Mesenchymal stem cell (in vitro differentiated cells and primary cell): ENCODE measurements around the gene KIAA1143.

Source experiments
- DNase-seq: peaks from one replicate; pipeline ENCODE4 v3.0.0-alpha.2; 2013
- H2AFZ ChIP-seq: one replicate; pipeline ENCODE4 v1.6.1; 2013; ENCODE audit warnings: low read depth, mild to moderate bottlenecking, control low read depth, inconsistent platforms, low read length, moderate library complexity
- H2AK5ac ChIP-seq: 2 replicates; pipeline ENCODE4 v1.6.1; 2013; ENCODE audit warnings: low read length, moderate library complexity, mild to moderate bottlenecking, inconsistent platforms; ENCODE audit not compliant: severe bottlenecking
- H2BK120ac ChIP-seq: one replicate; pipeline ENCODE4 v1.6.1; 2013; ENCODE audit warnings: low read depth, mild to moderate bottlenecking, inconsistent platforms, low read length, moderate library complexity
- H2BK12ac ChIP-seq, 2 experiments: one replicate each; pipeline ENCODE4 v1.6.1; 2013; ENCODE audit warnings: inconsistent platforms in 2 of 2, low read length in 2 of 2, mild to moderate bottlenecking in 2 of 2, moderate library complexity in 2 of 2, control low read depth in 1 of 2
- H2BK15ac ChIP-seq: one replicate; pipeline ENCODE4 v1.6.1; 2013; ENCODE audit warnings: mild to moderate bottlenecking, low read depth, inconsistent platforms; ENCODE audit not compliant: poor library complexity, severe bottlenecking
- H2BK5ac ChIP-seq: 2 replicates; pipeline ENCODE4 v1.6.1; 2013; ENCODE audit warnings: low read depth, mild to moderate bottlenecking, low read length, control low read depth, inconsistent platforms; ENCODE audit not compliant: poor library complexity, severe bottlenecking
- H3K14ac ChIP-seq, 2 experiments: one replicate each; pipeline ENCODE4 v1.6.1; 2013; ENCODE audit warnings: inconsistent platforms in 2 of 2, low read length in 2 of 2, control low read depth in 1 of 2, mild to moderate bottlenecking in 1 of 2, moderate library complexity in 1 of 2
- H3K18ac ChIP-seq, 2 experiments: one replicate each; pipeline ENCODE4 v1.6.1; 2013; ENCODE audit warnings: inconsistent platforms in 2 of 2, low read length in 2 of 2, control low read depth in 1 of 2, low read depth in 1 of 2, mild to moderate bottlenecking in 1 of 2
- H3K23ac ChIP-seq, 2 experiments: one replicate each; pipeline ENCODE4 v1.6.1; 2013; ENCODE audit warnings: inconsistent platforms in 2 of 2, low read length in 2 of 2, mild to moderate bottlenecking in 2 of 2, moderate library complexity in 2 of 2, control low read depth in 1 of 2
- H3K27ac ChIP-seq: 2 replicates; pipeline ENCODE4 v1.5.1; 2013; ENCODE audit warnings: mild to moderate bottlenecking, moderate library complexity, low read length, control low read depth, inconsistent platforms; ENCODE audit not compliant: poor library complexity, severe bottlenecking
- H3K27me3 ChIP-seq, 2 experiments: 2 replicates each; pipeline versions ENCODE4 v1.6.1 to v1.7.0; 2013; ENCODE audit warnings: low read length in 2 of 2, mild to moderate bottlenecking in 2 of 2, moderate library complexity in 2 of 2, control low read depth in 1 of 2, inconsistent platforms in 1 of 2; ENCODE audit not compliant: control insufficient read depth in 1 of 2, insufficient read depth in 1 of 2
- H3K36me3 ChIP-seq, 2 experiments: 2 replicates each; pipeline versions ENCODE4 v1.6.1 to v1.7.0; 2013; ENCODE audit warnings: low read length in 2 of 2, control low read depth in 1 of 2, inconsistent platforms in 1 of 2, low read depth in 1 of 2, mild to moderate bottlenecking in 1 of 2; ENCODE audit not compliant: insufficient read depth in 2 of 2, control insufficient read depth in 1 of 2
- H3K4ac ChIP-seq, 2 experiments: one replicate each; pipeline ENCODE4 v1.6.1; 2013; ENCODE audit warnings: inconsistent platforms in 2 of 2, low read length in 2 of 2, mild to moderate bottlenecking in 2 of 2, moderate library complexity in 2 of 2, control low read depth in 1 of 2, low read depth in 1 of 2
- H3K4me1 ChIP-seq: 2 replicates; pipeline ENCODE4 v1.6.1; 2013; ENCODE audit warnings: low read depth, low read length, control low read depth; ENCODE audit not compliant: control insufficient read depth, insufficient read depth
- H3K4me2 ChIP-seq: 2 replicates; pipeline ENCODE4 v1.6.1; 2013; ENCODE audit warnings: low read length, mild to moderate bottlenecking, inconsistent platforms; ENCODE audit not compliant: poor library complexity, severe bottlenecking
- H3K4me3 ChIP-seq, 2 experiments: 2 replicates each; pipeline versions ENCODE4 v1.5.1 to v1.7.0; 2013; ENCODE audit warnings: low read length in 2 of 2, mild to moderate bottlenecking in 2 of 2, control low read depth in 1 of 2, low read depth in 1 of 2; ENCODE audit not compliant: insufficient read depth in 1 of 2
- H3K79me1 ChIP-seq: replicated peaks from 2 replicates; pipeline ENCODE4 v1.6.1; 2013; ENCODE audit warnings: mild to moderate bottlenecking, control low read depth, low read length, inconsistent platforms; ENCODE audit not compliant: poor library complexity, severe bottlenecking
- H3K9ac ChIP-seq: 2 replicates; pipeline ENCODE4 v1.7.0; 2013; ENCODE audit warnings: mild to moderate bottlenecking, low read length, moderate library complexity
- H3K9me3 ChIP-seq: 2 replicates; pipeline ENCODE4 v1.7.0; 2013; ENCODE audit warnings: mild to moderate bottlenecking, low read length; ENCODE audit not compliant: control insufficient read depth
- H4K8ac ChIP-seq: one replicate; pipeline ENCODE4 v1.6.1; 2013; ENCODE audit warnings: inconsistent platforms, mild to moderate bottlenecking, low read length, moderate library complexity
- H4K91ac ChIP-seq: one replicate; pipeline ENCODE4 v1.6.1; 2013; ENCODE audit warnings: mild to moderate bottlenecking, low read length, inconsistent platforms
- WGBS: methylation state at CpG from one replicate; pipeline ENCODE4 v1.1.7; 2013; ENCODE audit warnings: mixed read lengths; 5-methylcytosine and 5-hydroxymethylcytosine counted together

KIAA1143 gene

GRCh38 chr3:44795197-44795596 is 33.8 kb upstream of the KIAA1143 start:
- H2BK5ac ChIP-seq: no peak overlapping the region
- no peak overlapping the region for H3K9ac ChIP-seq
- no peak overlapping the region for H3K18ac ChIP-seq
- H3K14ac ChIP-seq: no peak overlapping the region
- H2BK12ac ChIP-seq: no peak overlapping the region
- H3K23ac ChIP-seq: no peak overlapping the region
- H3K9me3 ChIP-seq: no peaks in the 10 kb centered on the region
- no peak overlapping the region for H2AFZ ChIP-seq
- H3K4me3 ChIP-seq: no peak overlapping the region
- H4K91ac ChIP-seq: no peak overlapping the region
- H3K4ac ChIP-seq: no peak overlapping the region
- H2AK5ac ChIP-seq: no peak overlapping the region
- whole genome bisulfite sequencing: 92% methylated on average over 4 of the region's 4 CpGs
- H3K79me1 ChIP-seq: no peaks in the 10 kb centered on the region
- no peak overlapping the region for H2BK120ac ChIP-seq
- no peak overlapping the region for H4K8ac ChIP-seq
- H2BK15ac ChIP-seq: no peak overlapping the region
- peaks cover 0 to 9% of the 10 kb centered on the region in 2 experiments for H3K36me3 ChIP-seq
- no peaks in the 10 kb centered on the region for H3K4me1 ChIP-seq
- DNase-seq: no peak
- H3K27me3 ChIP-seq: no peaks in the 10 kb centered on the region
- H3K27ac ChIP-seq: no peak overlapping the region
- H3K4me2 ChIP-seq: no peak overlapping the region

- WGBS: 95% methylated on average over 4 of the region's 4 CpGs
- H3K36me3 ChIP-seq: peaks cover 0 to 5% of the 10 kb centered on the region in 2 experiments
- H3K27ac ChIP-seq: no peak overlapping the region
- H2BK15ac ChIP-seq: no peak overlapping the region
- no peak overlapping the region for H3K18ac ChIP-seq
- H3K4me3 ChIP-seq: no peak overlapping the region
- no peaks in the 10 kb centered on the region for H3K9me3 ChIP-seq
- no peak overlapping the region for H3K4ac ChIP-seq
- no peaks in the 10 kb centered on the region for H3K4me1 ChIP-seq
- no peak overlapping the region for H2AFZ ChIP-seq
- H2BK12ac ChIP-seq: no peak overlapping the region
- no peak overlapping the region for H3K9ac ChIP-seq
- H3K4me2 ChIP-seq: no peak overlapping the region
- no peak overlapping the region for H4K8ac ChIP-seq
- H2BK120ac ChIP-seq: no peak overlapping the region
- no peak overlapping the region for H3K14ac ChIP-seq
- no peak overlapping the region for H2AK5ac ChIP-seq
- no peaks in the 10 kb centered on the region for H3K27me3 ChIP-seq
- H4K91ac ChIP-seq: no peak overlapping the region
- peaks cover 1% of the 10 kb centered on the region for H3K79me1 ChIP-seq
- no peak overlapping the region for H3K23ac ChIP-seq
- no peak overlapping the region for H2BK5ac ChIP-seq
- no peak for DNase-seq
Observed at GRCh38 chr3:44782891-44783290, 21.5 kb upstream of the KIAA1143 start.

GRCh38 chr3:44772099-44772442 is 10.7 kb upstream of the KIAA1143 start:
- Histone ChIP-seq H3K14ac (no peak overlapping the region), H3K23ac (no peak overlapping the region), H3K4me1 (no peaks in the 10 kb centered on the region), H3K4me3 (no peak overlapping the region), H2BK12ac (no peak overlapping the region), H3K27ac (no peak overlapping the region), H3K4ac (no peak overlapping the region), H2BK15ac (no peak overlapping the region), H3K79me1 (peaks cover 38% of the 10 kb centered on the region), H2AFZ (no peak overlapping the region), H4K8ac (no peak overlapping the region), H4K91ac (no peak overlapping the region), H2BK120ac (no peak overlapping the region), H3K9me3 (peaks cover 56% of the 10 kb centered on the region), H2BK5ac (no peak overlapping the region), H3K9ac (no peak overlapping the region), H3K18ac (no peak overlapping the region), H3K27me3 (no peaks in the 10 kb centered on the region), H2AK5ac (no peak overlapping the region), H3K36me3 (peaks cover 0 to 3% of the 10 kb centered on the region in 2 experiments), H3K4me2 (no peak overlapping the region)
- DNase-seq: no peak
- WGBS: 100% methylated on average over 1 of the region's 1 CpG

- no peak overlapping the region for H3K9ac ChIP-seq
- H3K36me3 ChIP-seq: peaks cover 0 to 3% of the 10 kb centered on the region in 2 experiments
- peaks cover 56% of the 10 kb centered on the region for H3K9me3 ChIP-seq
- H3K4me1 ChIP-seq: no peaks in the 10 kb centered on the region
- no peak overlapping the region for H3K4me3 ChIP-seq
- H3K79me1 ChIP-seq: peaks cover 39% of the 10 kb centered on the region
- H2AK5ac ChIP-seq: no peak overlapping the region
- H3K4me2 ChIP-seq: no peak overlapping the region
- no peak overlapping the region for H4K8ac ChIP-seq
- H3K27ac ChIP-seq: no peak overlapping the region
- H2BK120ac ChIP-seq: no peak overlapping the region
- H3K27me3 ChIP-seq: no peaks in the 10 kb centered on the region
- no peak overlapping the region for H3K14ac ChIP-seq
- no peak overlapping the region for H2AFZ ChIP-seq
- no peak for DNase-seq
- H2BK12ac ChIP-seq: no peak overlapping the region
- H3K18ac ChIP-seq: no peak overlapping the region
- no peak overlapping the region for H3K23ac ChIP-seq
- no CpG with 5 or more reads among the region's 1 CpG for WGBS
- H2BK15ac ChIP-seq: no peak overlapping the region
- H3K4ac ChIP-seq: no peak overlapping the region
- H2BK5ac ChIP-seq: no peak overlapping the region
- no peak overlapping the region for H4K91ac ChIP-seq
Observed at GRCh38 chr3:44771424-44772098, 10.1 kb upstream of the KIAA1143 start.
